Fibroblast of villous mesenchyme (primary cell): Measurements from ENCODE around the gene POLR2H. TPM values are rescaled to one million over a fixed set of nuclear protein-coding genes. Genes with fewer than 3 reads are reported as not detected.

ENCODE experiments used
- DNase-seq: peaks from one replicate; pipeline ENCODE4 v3.0.0-alpha.2; 2010; ENCODE audit warnings: low read depth
- H3K4me3 ChIP-seq: 2 replicates; pipeline ENCODE4 v1.5.1; 2011; ENCODE audit warnings: low read depth, mild to moderate bottlenecking, low read length
- CTCF ChIP-seq: IDR thresholded peaks from 2 replicates; pipeline ENCODE4 v1.5.1; 2012; ENCODE audit warnings: low read depth, mild to moderate bottlenecking, low read length; ENCODE audit not compliant: insufficient read depth
- total RNA-seq: library from RNA; depleted of rRNA; stranded (reverse); fragments of >200 nt; gene quantifications from 2 replicates; pipeline ENCODE4 v1.2.3, GENCODE V29; 2012

The POLR2H gene
- total RNA-seq, 1 donor = 61.3 TPM

DNA sequence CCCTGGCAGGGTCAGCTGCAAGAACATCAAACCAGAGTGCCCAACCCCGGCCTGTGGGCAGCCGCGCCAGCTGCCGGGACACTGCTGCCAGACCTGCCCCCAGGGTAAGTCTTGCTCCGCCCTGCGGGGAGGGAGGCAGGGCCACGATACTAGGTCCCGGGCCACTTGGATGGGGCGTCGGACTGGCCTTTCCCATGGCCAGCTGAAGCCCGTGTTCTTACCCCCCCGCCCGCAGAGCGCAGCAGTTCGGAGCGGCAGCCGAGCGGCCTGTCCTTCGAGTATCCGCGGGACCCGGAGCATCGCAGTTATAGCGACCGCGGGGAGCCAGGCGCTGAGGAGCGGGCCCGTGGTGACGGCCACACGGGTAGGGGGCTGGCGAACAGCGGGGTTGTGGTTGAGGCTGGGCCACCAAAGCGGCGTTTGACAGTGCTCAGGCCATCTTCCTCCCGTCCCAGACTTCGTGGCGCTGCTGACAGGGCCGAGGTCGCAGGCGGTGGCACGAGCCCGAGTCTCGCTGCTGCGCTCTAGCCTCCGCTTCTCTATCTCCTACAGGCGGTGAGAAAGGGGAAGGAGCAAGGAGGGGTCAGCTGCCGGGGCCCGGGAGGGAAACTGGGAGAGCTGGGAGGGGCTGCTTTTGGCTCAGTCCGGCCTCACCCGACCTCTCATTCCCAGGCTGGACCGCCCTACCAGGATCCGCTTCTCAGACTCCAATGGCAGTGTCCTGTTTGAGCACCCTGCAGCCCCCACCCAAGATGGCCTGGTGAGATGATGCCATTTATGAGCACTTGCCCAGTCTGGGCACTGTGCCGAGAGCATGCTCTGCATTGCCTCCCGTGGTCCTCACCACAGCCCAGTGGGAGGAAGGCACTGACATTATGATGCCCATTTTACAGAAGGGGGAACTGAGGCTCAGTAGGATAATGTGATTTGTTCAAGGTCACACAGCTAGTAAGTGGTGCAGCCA, 20.0 kb downstream of the POLR2H start:
- no peak for TF ChIP-seq CTCF
- DNase-seq = no peak
- H3K4me3 ChIP-seq = no peak overlapping the region

- DNase-seq = no peak
- no peak overlapping the region for H3K4me3 ChIP-seq
These were observed 21.0 kb downstream of the POLR2H start for GRCh38 chr3:184382326-184383032.

DNA sequence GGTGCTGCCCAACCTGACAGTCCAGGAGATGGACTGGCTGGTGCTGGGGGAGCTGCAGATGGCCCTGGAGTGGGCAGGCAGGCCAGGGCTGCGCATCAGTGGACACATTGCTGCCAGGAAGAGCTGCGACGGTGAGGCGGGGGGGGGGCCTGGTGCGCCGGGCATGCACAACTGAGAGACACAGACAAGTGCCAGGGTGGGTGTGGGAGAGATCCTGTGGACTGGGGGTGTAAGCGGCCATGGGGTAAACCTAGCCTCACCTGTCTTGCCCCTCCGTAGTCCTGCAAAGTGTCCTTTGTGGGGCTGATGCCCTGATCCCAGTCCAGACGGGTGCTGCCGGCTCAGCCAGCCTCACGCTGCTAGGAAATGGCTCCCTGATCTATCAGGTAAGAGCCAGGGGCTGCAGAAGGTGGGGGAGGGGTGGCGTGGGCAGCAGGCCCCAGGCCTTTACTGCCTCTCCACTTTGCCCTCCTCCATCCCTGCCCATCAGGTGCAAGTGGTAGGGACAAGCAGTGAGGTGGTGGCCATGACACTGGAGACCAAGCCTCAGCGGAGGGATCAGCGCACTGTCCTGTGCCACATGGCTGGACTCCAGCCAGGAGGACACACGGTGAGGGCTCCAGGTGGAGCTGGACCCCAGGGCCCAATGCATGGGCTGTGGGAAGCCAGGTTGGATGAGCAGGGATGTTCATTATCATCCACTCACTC, 21.7 kb downstream of the POLR2H start:
- no peak for DNase-seq
- no peak overlapping the region for H3K4me3 ChIP-seq
- no peak for TF ChIP-seq CTCF

More at GRCh38 chr3:184382326-184383032, 21.0 kb downstream of the POLR2H start:
- TF ChIP-seq CTCF = no peak

DNA sequence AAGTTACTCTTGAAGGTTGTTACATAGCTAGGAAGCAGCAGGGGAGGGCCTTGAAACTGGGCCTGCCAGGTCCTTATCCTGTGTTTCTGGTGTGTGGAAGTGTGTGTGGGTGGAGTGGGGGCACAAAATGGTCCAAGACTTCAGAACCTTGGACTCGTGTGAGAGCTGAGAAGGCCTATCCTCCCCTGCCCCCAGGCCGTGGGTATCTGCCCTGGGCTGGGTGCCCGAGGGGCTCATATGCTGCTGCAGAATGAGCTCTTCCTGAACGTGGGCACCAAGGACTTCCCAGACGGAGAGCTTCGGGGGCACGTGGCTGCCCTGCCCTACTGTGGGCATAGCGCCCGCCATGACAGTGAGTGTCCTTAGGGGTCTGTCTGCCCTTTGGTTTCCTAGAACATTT, 22.8 kb downstream of the POLR2H start:
- H3K4me3 ChIP-seq = no peak overlapping the region
- TF ChIP-seq CTCF = no peak
- DNase-seq = no peak

GRCh38 chr3:184384856-184385422, 23.4 kb downstream of the POLR2H start:
- no peak overlapping the region for H3K4me3 ChIP-seq
- DNase-seq = no peak
- TF ChIP-seq CTCF = no peak

DNA sequence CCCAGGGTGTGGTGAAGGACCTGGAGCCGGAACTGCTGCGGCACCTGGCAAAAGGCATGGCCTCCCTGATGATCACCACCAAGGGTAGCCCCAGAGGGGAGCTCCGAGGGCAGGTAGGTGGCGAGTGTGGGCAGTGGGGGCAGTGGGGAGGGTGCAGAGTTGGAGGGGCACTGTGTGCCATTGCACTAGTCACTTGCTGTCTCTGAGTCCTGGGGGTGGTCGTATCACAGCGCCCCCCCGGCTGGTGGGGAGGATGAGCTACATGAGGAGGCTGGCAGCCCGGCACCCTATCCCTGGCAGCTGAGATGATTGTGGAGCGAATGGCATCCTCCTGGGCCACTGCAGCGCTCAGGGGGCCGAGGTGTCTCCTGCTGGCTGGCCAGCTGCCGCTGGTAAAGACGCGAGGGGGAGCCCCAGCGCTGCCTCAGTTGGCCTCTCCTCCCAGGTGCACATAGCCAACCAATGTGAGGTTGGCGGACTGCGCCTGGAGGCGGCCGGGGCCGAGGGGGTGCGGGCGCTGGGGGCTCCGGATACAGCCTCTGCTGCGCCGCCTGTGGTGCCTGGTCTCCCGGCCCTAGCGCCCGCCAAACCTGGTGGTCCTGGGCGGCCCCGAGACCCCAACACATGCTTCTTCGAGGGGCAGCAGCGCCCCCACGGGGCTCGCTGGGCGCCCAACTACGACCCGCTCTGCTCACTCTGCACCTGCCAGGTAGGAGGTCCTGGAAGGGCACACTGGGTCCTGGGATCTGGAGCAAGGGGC, 24.7 kb downstream of the POLR2H start:
- no peak for DNase-seq
- TF ChIP-seq CTCF = no peak
- H3K4me3 ChIP-seq = no peak overlapping the region
